CD4-positive, alpha-beta T cell treated with Interleukin-21 for 1 hour (primary cell): ENCODE results near the gene MTCL1.

Experiments used
- DNase-seq: peaks from one replicate; pipeline ENCODE4 v3.0.0-alpha.2; 2020

Gene MTCL1

DNA sequence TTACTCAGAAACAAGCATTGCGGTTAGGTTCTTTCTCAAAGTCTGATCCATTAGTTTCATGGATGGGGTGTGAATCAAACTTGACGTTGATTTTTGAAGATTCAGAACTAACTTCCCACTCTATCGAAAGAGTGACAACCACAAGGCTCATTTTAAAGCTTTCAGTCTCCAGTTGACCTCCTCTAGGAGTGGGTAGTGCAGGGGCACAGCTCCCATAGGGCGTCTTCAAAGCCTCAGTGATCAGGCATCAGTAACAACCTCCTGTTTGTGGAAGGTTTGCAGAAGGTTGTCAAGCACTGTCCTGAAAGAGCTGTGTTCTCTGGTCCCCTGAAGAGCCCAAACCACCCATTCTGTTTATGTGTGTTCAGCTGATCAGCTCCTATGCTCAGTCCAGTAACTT lies 10.2 kb downstream of the MTCL1 start:
- no peak for DNase-seq

DNA sequence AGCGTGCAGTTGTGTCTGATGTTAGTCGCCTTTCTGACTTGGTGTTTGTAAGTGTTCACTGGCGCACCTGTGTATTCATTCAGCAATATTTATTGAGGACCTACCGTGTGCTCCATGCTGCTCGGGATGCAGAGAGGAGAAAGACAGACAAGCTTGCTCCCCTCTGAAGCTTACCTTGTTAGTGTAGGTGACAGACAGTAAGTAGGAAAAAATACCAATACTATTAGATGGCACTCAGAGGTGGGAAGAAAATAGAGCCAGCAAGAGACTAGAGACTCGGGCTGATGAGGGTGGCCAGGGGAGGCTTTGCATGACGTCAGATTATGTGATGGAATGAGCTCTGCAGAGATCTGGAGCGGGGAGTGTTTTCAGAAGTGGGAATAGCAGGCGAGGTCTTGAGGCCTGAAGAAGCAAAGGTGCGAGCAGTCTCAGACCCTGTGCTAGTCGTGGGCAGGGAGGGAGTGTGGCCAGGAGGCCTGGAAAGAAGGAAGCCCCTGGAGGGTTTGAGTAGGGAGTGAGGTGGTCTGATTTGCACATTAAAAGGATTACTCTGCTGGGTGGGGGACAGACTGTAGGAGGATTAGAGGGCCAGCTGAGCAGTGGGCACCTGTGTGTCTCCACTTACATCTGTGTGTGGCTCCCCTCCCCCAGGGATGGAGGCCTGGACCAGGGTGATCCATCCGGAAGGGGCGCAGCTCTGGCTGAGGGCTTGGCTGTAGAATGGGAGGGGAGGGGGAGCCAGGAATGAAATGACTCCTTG lies 11.8 kb downstream of the MTCL1 start:
- DNase-seq: no peak

DNA sequence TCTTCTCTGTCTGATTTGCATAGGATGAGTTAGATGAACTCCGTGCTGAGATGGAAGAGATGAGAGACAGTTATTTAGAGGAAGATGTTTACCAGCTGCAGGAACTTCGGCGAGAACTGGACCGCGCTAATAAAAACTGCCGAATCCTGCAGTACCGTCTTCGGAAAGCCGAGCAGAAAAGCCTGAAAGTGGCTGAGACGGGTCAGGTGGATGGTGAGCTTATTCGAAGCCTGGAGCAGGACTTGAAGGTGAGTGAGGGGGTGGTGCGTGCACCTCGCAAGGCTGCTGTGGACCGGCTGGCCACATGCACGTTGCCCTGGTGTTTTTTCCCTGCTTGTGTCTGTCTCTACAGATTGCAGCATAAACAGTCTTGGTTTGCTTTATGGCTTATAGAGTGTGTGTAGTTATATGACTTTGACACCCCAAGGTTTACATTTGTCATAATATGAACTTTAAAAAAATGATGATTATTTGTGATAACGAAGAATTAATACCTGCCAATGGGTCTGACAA lies 13.1 kb downstream of the MTCL1 start:
- DNase-seq: no peak

DNA sequence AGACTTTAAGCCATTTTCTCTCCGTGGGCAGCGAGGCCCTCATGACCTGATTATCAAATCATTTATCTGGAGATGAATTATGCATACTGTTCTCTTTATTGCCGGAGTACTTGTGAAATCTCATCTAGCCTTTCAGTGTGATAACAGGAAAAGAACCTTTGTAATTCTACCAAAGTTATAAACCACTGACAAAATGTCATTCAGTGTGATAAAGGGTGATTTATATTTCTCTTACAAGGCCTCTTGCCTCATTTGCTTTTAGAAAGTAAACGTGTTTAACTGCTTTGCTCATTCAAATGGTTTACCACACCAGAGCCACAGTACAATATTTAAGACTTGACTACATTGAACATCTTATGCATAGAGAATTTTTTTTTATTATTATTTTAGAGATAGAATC lies 13.8 kb downstream of the MTCL1 start:
- no peak for DNase-seq

DNA sequence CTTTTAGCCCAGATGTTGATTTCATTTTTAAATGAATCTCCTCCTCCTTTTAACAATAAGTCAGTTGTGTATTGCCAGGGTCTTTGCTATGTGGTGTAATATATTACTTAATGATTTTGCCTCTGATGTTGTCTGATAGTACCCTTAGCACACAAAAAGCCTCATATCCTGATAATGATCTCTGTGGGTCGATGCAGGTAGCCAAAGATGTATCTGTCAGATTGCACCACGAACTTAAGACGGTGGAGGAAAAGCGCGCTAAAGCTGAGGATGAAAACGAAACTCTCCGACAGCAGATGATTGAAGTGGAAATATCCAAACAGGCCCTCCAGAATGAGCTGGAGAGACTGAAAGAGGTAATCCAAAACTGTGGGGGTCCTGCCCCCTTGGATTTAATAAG lies 14.8 kb downstream of the MTCL1 start:
- no peak for DNase-seq

DNA sequence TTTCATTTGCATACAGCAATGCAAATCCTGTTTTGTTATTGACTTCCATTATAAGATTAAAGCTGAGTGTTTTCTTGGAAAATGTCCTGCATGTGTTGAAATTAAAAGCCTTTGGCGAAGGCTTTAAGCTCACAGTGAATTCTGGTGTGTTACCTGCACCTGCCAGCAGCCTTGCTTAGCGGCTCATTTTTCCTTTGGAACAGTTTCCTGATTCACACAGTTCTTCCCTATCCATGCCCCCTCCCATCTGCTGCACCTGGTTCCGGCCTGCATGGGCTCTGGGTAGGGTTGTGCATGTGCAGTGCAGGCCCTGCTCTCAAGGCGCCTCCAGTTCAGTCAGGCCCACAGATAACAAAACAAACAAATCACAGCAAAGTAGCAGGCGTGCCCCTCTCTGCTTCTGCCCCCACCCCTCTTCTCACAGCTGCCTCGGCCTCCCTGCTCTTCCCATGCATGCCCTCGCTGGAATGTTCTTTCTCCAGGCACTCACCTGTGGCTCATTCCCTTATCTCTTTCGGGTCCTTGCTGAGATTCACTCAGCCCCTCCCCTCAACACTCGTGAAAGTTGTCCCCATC lies 15.8 kb downstream of the MTCL1 start:
- no peak for DNase-seq

DNA sequence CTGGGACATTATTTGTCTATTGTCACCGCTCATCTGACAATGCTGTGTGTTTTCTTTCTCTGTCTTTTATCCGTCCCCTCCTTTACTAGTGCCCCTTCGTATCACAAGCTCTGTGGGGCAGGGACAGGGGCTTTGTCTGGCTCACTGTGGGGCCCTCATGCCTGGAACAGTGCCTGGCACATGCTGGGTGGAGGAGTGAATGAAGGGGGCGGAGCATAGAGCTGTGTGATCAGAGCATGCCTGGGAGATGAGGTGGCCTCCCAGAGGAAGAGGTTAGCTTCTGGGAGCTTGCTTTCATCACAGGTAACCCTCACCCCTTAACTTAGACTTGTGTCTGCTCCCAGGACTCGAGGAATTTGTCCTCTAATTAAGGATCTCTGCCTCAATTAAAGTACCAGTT lies 16.4 kb downstream of the MTCL1 start:
- DNase-seq: no peak

DNA sequence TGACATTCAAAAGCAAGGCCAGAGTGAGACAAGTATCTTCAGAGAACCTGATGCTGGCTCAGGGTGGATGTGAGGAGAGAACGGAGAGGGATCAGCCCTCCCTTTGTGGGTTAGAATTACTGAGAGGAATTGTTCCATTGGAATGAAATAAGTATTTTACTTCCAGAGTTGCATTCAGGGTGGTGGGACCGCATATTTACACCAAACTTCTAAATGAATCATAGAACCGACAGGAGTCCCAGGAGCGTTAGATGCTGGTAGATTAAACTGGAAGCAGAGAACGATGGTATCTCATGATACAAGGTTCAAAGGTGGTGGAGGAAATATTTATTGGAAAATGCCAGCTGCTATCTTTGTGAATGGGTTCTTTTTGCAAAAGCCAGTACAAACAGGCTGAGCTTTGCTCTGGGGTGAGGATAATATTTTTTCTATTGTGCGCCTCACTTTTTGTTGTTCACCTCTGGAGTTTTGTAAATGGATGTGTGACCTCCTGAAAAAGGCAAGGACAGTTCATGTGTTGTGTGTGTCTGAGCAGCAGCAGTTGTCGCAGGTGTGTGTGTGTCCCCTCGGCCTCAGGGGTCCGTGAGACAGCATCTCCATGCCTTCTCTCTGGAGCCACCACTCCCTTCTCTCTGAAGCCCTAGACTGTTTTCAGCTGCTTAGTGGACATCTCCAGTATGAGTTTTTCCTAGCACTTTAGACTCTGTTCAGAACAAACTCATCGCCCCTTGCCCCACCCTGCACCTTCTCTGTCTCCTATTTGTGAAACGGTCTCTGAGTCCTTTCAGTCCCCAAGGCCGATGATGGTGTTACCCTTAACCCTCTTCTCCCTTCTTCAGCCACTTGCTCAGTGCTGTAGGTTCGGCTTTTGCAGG lies 17.8 kb downstream of the MTCL1 start:
- no peak for DNase-seq

DNA sequence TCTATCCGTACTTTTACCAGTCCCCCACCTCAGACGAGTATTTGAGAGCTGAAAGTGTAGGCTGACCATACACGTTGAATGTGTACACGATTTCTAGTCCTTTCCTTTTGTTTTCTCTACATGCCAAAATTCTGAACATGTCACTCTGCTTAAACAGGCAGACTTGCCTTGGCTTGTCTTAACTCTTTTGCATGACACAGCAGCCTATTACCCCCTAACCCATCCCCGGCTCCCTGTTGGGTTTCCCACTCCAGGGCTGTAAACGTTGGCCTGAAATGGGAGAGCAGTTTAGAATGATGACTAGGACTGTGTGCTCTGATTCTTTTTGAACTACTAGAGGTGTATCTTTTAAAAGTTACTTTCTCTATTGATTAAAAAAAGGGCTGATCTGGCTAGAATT lies 19.1 kb downstream of the MTCL1 start:
- DNase-seq: no peak

DNA sequence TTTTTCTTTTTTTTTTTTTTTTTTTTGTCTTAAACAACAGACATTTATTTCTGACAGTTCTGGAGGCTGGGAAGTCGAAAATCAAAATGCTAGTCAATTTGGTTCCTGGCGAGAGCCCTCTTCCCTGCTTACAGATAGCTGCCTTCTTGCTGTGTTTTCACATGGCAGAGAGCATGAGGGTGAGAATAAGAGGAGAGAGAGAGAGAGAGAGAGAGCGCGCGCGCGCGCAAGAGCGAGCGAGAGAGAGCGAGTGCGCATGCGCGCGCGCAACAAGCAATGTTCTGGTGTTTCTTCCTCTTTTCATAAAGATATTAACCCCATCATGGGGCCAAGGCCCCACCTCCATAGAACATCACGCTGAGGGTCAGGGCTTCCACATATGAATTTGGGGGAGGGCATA lies 20.9 kb downstream of the MTCL1 start:
- no peak for DNase-seq

DNA sequence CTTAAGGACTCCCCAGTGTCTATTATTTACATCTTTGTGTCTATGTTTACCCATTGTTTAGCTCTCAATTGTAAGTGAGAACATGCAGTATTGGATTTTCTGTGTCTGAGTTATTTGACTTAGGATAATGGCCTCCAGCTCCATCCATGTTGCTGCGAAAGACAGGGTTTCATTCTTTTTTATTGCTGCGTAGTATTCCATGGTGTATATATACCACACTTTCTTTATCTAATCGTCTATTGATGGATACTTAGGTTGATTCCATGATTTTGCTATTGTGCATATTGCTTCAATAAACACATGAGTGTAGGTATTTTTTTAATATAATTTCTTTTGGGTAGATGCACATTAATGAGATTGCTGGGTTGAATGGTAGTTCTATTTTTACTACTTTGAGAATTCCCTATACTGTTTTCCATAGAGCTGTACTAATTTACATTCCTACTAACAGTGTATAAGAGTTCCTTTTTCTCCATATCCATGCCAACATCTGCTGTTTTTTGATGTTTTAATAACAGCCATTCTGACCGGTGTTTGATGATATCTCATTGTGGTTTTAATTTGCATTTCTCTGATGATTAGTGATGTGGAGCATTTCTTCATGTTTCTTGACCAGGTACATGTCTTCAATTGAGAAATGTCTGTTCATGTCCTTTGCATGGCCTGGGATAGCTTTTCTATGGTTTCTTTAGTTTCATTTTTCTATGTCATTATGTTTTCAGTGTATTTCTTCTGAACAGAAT lies 21.8 kb downstream of the MTCL1 start:
- no peak for DNase-seq

DNA sequence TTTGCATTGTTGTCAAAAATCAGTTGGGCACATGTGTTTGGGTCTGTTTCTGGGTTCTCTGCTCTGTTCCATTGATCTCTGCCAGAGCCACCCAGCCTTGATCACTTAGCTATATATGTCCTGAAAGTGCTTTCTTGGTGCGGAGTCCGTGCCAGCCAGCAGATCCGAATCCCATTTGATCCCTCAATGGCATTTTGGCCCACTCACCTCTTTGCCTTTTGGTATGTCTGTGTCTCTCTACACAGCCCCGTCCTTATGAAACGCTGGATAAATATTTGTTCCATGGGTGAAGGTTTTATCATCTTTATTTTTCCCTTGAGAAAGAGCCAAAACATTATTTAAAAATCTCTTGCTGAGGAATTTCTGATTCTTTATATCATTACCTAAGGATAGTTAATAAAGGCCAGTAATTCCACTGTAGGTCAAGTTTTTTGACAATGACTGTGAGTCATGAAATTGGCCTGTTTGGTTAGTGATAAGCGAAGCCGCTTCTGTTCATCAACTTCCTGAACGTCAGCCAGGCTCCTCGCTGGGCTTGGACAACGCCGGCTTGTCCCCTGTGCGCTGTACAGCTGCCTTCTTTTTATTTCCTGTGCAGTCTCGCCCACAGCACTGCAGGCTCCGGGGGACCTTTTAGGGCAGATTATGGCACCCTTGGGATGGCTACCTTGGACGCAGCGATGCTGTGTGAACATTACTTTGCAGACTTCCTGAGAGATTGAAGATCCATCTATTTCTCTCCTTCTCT lies 24.9 kb downstream of the MTCL1 start:
- no peak for DNase-seq

DNA sequence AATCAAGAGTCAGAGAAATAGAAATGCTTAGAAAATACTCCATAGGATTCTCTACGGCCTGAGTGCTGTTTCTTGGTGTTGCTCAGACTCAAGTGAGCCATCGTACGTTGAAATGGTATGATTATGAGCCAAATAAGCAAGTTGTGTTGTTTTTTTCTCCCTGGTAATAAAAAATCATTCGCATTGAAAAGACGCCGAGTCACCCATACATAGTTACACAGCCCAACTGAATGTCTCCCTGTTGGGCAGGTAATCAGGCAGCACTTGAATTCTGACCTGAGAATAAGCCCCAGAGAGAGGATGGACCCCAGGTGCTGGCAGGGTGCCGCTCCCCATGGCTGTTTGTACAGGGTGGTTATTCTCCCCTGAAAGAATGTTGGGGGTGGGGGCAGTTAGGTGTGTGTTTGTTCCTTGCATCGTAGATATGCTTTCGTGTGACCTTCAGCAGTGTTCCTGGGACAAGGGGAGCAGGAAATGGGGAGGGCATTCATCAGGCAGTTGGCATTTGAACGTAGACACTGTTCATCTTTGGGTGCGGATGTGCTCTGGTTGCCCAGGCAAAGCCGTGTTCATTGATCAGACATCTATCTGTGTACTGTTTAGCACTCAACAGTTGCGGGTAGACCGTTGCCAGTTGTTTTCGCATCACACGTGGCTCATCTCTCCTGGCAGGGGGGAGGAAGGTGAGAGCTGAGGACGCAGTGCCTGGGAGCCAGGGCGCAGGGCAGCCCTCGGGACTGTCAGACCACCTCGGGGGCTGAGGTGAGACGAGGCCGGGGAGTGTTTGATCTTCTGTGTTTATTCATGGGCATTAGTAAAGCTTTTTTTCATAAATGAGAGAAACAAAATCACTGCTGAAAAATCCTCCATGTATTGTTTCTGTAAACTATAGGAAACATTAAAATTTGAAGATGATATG lies 27.3 kb downstream of the MTCL1 start:
- DNase-seq: no peak

DNA sequence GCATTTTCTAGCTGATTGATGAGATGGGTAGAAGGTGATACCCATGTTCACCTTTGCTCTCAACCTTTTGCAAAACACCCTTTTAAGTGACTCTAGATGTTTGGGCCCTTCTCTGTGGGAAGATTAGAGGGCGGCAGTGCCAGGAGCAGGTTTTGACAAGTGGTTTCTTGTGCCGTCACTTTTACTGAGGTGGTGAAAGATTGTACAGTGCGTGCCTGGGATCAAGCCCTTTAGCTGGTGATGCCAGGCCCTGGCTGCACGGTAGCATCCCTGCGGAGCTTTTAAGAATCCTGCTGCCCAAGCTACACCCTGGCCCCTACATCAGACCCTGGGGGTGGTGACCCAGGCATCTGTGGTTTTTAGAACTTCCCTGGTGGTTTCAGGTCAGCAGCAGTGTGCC lies 29.1 kb downstream of the MTCL1 start:
- DNase-seq: no peak

DNA sequence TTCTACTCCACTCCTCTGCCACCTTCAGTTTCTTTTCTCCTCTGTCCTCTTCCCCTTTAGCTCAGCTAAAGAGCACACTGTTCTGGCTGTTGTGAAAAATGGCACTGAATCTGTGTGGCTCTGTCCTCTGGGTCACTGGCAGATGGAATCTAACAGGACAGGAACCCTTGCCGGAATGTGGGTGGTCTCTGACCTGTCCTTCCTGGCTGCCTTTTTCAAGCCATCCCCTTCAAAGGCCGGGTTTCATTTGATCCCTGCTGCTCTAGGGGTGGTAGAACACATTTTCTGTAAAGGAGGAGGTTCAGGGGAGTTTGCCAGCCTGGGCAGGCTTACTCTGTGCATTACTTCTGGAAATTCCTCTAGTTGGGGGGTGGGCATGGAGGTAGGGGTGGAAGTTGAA lies 29.9 kb downstream of the MTCL1 start:
- DNase-seq: no peak

DNA sequence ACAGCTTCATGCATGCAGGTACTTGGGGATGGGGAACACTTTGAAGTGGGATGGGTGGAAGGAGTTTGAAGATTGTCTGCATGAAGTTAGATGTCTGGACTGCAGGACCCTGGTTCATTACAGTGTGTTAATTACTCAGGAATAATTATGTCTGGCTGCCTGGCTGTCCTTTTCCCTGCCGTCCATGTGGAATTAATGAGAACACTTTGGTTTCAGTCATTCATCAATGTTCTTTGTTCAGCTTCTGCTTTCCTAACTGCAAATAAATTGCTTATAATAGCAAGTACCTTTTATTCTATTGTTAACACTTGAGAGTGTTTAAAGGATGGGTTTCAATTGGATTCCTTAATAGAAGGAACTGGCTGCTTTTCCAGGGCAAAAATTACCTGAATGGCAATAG lies 35.8 kb downstream of the MTCL1 start:
- no peak for DNase-seq

DNA sequence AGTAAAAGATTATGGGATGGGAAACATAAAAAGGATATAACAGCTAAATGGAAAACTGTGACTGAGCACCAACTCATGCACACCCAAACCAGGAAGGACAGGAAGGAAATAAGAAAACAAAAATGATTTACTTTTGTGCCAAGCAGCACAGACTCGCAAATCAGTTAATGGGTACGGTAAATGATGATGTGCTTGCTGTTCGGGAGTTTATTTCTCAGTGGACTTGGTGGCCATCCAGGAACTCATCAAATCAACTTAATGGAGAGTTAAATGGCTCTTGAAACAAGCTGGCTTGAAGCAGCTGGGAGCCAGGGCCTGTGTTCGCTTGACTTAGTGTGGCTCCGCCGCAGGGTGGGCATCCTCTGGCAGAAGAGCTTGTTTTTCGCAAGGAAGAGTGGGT lies 36.2 kb downstream of the MTCL1 start:
- no peak for DNase-seq

DNA sequence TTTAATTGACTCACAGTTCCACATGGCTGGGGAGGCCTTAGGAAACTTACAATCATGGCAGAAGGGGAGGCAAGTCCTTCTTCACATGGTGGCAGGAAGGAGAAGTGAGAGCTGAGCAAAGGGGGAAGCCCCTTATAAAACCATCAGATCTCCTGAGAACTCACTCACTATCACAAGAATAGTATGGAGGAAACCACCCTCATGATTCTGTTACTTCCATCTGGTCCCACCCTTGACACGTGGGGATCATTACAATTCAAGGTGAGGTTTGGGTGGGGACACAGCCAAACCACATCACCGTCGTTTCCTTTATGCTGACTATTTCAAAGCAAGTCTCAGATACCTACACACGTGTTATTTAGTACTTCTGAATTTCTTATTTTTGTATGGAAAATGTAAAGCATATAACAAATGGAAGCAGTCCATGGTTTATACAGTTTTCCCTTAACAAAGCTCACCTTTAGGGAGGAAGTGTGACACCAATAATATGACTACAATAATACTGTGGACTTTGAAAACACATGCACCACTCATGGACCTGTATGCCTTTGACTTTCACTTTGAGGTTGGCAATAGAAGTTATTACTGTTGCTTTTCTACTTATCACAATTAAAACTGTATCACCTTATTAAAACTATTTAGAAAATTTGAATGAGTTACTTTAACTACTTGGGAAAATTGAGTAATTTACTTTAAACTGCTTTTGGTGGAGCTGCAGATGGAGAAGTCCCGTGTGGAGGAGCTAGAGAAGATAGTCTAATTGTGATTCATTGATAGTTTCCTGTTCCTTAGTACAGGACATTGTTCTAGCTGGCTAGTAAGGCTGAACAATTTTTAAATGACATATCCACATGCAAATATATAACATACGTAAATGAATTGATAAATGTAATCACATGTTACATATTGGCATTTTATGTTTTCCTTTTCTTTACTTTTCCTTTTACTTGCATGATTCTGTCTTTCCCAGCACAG lies 37.3 kb downstream of the MTCL1 start:
- DNase-seq: peak; percentile 55

DNA sequence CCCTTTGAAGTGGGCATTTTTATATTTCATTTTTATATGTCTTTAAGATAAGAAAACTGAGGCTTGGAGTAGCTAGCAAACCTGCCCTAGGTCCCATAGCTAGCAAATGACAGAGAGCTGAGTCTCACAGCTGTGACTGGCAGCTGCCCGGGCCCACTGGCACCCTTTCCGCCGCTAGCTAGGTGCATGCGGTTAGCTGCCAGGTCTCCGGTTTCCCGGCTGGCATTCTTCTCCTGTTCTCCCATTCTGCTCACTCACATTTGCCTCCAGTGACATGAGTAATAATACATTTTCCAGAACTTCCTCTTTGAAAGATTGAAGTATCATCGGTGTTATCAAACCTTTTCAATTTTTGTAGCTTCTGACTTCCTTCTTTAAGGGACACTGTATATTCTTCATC lies 38.7 kb downstream of the MTCL1 start:
- DNase-seq: no peak

DNA sequence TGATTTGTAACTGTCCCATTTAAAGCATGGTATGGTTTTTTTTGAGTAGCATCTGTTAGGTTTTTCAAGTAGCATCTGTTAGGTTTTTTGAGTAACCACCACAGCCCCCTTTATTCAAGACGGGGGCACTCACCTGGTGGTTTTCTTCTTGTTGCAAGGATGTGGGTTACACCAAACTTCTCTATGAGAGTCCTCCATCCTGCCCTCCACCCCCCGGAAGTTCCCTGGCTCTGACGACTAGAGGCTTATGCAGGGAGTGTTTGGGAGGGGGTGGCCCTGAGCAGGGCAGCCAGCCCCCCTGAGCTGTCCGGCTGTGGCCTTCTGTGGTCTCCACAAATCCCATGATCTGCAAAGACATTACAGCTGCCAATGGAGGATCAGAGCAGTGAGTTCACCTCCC lies 39.3 kb downstream of the MTCL1 start:
- DNase-seq: peak; percentile 48
